Measurements from ENCODE around the gene NR1I3.

GRCh38 chr1:161220002-161220401, 18.0 kb downstream of the NR1I3 start:
- TF ChIP-seq, protein P1, sequence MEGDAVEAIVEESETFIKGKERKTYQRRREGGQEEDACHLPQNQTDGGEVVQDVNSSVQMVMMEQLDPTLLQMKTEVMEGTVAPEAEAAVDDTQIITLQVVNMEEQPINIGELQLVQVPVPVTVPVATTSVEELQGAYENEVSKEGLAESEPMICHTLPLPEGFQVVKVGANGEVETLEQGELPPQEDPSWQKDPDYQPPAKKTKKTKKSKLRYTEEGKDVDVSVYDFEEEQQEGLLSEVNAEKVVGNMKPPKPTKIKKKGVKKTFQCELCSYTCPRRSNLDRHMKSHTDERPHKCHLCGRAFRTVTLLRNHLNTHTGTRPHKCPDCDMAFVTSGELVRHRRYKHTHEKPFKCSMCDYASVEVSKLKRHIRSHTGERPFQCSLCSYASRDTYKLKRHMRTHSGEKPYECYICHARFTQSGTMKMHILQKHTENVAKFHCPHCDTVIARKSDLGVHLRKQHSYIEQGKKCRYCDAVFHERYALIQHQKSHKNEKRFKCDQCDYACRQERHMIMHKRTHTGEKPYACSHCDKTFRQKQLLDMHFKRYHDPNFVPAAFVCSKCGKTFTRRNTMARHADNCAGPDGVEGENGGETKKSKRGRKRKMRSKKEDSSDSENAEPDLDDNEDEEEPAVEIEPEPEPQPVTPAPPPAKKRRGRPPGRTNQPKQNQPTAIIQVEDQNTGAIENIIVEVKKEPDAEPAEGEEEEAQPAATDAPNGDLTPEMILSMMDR (IDR thresholded peaks at IDR 0.05): no peak
- no peak for TF ChIP-seq POLR2AphosphoS5 (IDR thresholded peaks at IDR 0.05; ENCODE audit: insufficient read depth in 1 of 2, low read depth in 1 of 2)
